ENCODE data around the gene SOD2. TPM values are rescaled to one million over a fixed set of nuclear protein-coding genes. Genes with fewer than 3 reads are reported as not detected.
A peak's percentile ranks its signal among the peaks of the same experiment; 100 is the strongest.

Gene SOD2
- total and polyA plus RNA-seq, 2 donors (not counting 1 experiment from before 2014, with no cell fraction given), result 66.0 to 94.7 TPM

DNA sequence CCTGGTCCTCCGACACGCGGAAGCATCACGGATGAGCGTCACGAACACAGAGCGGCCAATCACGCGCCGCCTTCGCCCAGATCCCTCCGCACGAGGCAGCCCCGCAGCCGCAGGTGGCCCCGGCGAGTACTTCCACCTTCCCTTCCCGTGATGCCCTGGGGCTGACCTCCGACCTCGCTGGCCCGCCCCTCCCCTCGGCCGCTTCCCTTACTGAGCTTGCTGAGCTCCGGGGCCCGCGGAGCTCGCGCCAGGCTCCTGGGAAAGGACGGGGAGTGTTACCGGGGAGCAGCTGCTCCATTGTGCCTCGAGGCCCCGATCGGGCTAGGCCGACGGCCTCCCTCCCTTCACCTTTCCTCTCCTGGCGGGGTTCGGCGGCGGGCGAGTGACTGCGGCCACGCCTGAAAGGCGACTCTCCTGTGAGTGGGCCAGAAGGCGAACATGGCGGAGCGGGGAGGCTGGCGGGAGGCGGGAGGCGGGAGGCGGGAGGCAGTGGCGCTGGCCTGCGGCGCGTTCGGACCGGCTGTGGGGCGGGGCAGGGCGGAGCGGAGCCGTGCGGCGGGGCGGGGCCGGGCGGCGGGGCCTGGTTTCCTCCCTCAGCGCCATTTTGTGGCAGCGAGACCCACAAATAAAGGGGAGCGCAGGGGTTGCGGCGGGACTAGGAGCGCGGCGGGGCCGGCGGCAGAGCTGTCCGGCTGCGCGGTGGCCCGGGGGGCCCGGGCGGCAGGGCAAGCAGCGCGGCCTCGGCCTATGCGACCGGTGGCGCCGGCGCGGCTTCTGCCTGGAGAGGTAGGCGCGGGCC, 34.1 kb upstream of the SOD2 start, which contains the start of gene WTAP:
WTAP (plus strand) TSS at position 589 of the 799 bp plus-strand sequence. CDS start 8,760 bp downstream, outside the sequence.
- peak within 1 kb of the TSS; percentile 99 for H3K27ac Mint-ChIP-seq
- ATAC-seq (ENCODE audit: low read depth) (peak; percentile 84), DNase-seq (peak; percentile 99)
- peaks cover 42 to 46% of the 10 kb centered on the region in 2 donors for H3K4me1 ChIP-seq (ENCODE audit: control insufficient read depth in 2 of 2, insufficient read depth in 2 of 2, low read length in 2 of 2)
- H3K79me2 ChIP-seq (ENCODE audit: control insufficient read depth, insufficient read depth, low read length), result peaks cover 84% of the 10 kb centered on the region
- peak within 1 kb of the TSS; percentile 78 for H3K4me2 ChIP-seq (replicated peaks; ENCODE audit: low read depth, low read length, poor library complexity, severe bottlenecking)
- CTCF ChIA-PET, result interaction anchor here (0.8 to 4.7 kb wide), 8 partner anchors 11 to 241 kb away, joined by 3 to 32 read pairs (median 4); partner anchors contain the start of genes MRPL18, SOD2 and TCP1
- H2AFZ ChIP-seq (ENCODE audit: insufficient read depth, low read depth, low read length, poor library complexity, severe bottlenecking), result peak within 1 kb of the TSS; percentile 86
- intact Hi-C loops (cut with micrococcal nuclease), result loop anchor here (1.0 to 2.0 kb wide), 4 partner anchors 34 to 242 kb away; partner anchors contain the start of genes ACAT2, IGF2R, SOD2 and TCP1
- WGBS (ENCODE audit: insufficient coverage), result under 1% methylated on average over 81 of the region's 93 CpGs
- POLR2A ChIA-PET, result interaction anchor here (1.1 to 4.7 kb wide), 6 partner anchors 32 to 255 kb away, joined by 4 to 58 read pairs (median 10); partner anchors contain the start of genes ACAT2, MRPL18, SOD2 and TCP1
- peaks cover 44% of the 10 kb centered on the region for H3K4me1 Mint-ChIP-seq
- no peaks in the 10 kb centered on the region for H3K27me3 ChIP-seq (replicated peaks in 1 of 4; ENCODE audit: control extremely low read depth in 1 of 4, control insufficient read depth in 3 of 4, insufficient read depth in 4 of 4, low read length in 3 of 4)
- peak within 1 kb of the TSS; percentile 79 to 91 (median 86) for H3K4me3 ChIP-seq (ENCODE audit: control extremely low read depth in 1 of 5, extremely low read depth in 1 of 5, insufficient read depth in 1 of 5, low read depth in 2 of 5, low read length in 4 of 5)
- no peaks in the 10 kb centered on the region for H3K27me3 Mint-ChIP-seq
- H3K36me3 ChIP-seq (replicated peaks in 1 of 2; ENCODE audit: control extremely low read depth in 1 of 2, control insufficient read depth in 1 of 2, extremely low read depth in 1 of 2, insufficient read depth in 2 of 2, low read length in 1 of 2), result peaks cover 6 to 14% of the 10 kb centered on the region in 2 experiments
- peaks cover 27% of the 10 kb centered on the region for H4K20me1 ChIP-seq (ENCODE audit: control insufficient read depth, insufficient read depth, low read length, poor library complexity, severe bottlenecking)
- peak within 1 kb of the TSS; percentile 85 for H3K9ac ChIP-seq (ENCODE audit: low read length)
- peak within 1 kb of the TSS; percentile 97 to 98 for H3K27ac ChIP-seq (ENCODE audit: low read length in 2 of 2)
- H3K9me3 ChIP-seq (ENCODE audit: control extremely low read depth in 1 of 3, control insufficient read depth in 2 of 3, insufficient read depth in 1 of 3, low read length in 2 of 3), result no peaks in the 10 kb centered on the region
- TF ChIP-seq EZH2 (IDR thresholded peaks at IDR 0.05; ENCODE audit: borderline replicate concordance, insufficient read depth, low read depth, low read length, poor library complexity, severe bottlenecking) (no peak), CTCF (IDR thresholded peaks at IDR 0.05) (no peak)
- peak within 1 kb of the TSS; percentile 95 for H3K4me3 Mint-ChIP-seq
- no peaks in the 10 kb centered on the region for H3K9me3 Mint-ChIP-seq (ENCODE audit: insufficient read depth)

Measured in B cell (primary cell).